SW 1271 (cell line): ENCODE results near the gene CYTH1.
"Not testable (repeated sequence)": the region's sequence is repeated elsewhere in the genome, so short reads cannot be mapped to it uniquely, and the experiment has no call there.

ENCODE experiments used
- DNase-seq, 2 experiments: peaks; one replicate each; lab custom pipeline; 2025; lab: John Stamatoyannopoulos, UW

The CYTH1 gene

GRCh38 chr17:78787444-78787843 is 5.4 kb upstream of the CYTH1 start:
- no peak for DNase-seq

DNA sequence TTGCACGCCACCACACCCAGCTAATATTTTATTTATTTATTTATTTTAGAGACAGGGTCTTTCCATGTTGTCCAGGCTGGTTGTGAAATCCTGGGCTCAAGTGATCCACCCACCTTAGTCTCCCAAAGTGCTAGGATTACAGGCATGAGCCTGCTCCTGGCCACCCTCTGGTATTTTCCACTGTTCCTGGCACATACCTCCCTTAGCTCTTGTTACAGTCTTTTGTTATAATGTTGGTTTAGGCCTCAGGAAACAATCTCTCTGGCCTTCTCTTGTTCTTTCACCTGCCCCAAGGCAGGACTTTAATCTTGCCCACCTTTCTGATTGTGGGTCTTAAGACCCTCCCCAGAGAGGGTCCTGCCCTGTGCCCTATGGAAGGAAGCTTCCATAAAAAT is 3.6 kb upstream of the CYTH1 start:
- no peak for DNase-seq

GRCh38 chr17:78785011-78785662 is 3.1 kb upstream of the CYTH1 start:
- no peak for DNase-seq

GRCh38 chr17:78784352-78784751 is 2.3 kb upstream of the CYTH1 start:
- DNase-seq: no peak

DNA sequence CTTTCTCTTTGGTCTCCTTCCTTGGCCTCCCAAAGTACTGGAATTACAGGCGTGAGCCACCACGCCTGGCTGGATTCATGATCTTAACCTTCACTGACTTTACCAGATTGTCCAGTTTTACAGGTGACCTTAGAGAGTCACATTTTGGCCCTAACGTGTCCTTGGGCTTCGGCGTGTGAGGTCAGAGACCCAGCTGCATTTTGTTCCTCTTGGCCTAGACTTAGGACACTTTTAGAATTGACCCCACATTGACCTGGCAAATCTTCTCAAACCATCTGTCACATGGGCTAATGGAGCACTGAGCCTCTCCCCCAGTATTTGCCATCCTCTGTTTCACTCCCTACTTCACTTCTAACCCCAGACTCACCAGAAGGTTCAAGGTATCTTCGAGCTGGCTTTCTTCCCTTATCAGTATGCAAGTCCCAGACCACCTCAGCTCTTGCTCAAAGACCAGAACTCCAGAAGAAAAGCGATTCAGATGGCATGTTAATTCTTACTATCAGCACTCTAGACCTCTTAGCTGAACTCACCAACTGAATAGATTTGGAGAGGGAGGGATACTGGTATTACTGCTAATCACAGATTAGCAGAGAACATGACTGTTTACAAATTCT is 1.7 kb upstream of the CYTH1 start:
- no peak for DNase-seq

DNA sequence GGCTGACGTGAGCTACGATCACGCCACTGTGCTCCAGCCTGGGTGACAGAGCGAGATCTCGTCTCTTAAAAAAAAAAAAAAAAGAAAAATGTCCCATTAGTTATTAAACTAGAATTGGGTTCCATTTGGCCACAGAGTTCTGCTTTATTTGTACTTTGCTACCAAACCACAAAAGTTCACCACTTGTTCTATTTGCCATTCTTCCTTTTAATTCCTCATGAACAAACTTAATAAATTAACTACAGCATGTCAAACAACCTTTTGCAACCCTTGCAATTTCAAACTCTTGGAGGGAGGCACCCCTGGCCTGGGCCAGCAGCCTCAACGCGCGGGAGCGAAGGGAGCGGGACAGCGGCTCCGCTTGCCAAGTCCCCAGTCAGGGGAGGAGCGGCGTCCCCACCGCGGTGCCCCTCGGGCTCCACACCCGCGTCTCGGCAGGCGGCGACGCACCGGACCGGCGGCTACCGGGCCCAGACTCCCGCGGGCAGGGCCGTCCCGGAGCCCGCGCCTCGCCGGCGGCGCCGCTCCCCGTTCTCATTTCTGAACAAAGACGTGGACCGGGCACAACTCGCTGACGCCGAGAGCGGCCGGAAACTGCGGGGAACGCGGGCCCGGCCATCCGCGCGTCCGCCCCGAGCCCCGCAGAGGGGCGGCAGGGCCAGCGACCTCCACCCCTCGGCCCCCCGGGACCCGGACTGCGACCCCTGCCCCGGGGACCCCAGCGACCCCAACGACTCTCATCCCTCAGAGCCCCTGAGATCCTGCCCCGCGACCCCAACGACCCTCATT is 775 bp downstream of the CYTH1 start:
- no peak for DNase-seq

DNA sequence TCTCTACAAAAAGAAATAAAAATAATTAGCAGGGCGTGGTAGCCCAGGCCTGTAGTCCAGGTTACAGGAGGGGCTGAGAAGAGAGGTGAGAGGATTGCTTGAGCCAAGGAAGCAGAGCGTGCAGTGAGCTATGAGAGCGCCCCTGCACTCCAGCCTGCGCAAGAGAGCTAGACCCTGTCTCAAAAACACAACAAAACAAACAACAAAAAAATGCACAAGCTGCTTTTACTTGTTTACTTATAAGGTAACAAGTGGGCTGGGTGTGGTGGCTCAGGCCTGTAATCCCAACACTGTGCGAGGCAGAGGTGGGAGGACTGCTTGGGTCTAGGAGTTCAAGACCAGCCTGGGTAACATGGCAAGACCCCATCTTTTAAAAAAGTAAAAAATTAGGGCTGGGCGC is 1.7 kb downstream of the CYTH1 start:
- no peak for DNase-seq

DNA sequence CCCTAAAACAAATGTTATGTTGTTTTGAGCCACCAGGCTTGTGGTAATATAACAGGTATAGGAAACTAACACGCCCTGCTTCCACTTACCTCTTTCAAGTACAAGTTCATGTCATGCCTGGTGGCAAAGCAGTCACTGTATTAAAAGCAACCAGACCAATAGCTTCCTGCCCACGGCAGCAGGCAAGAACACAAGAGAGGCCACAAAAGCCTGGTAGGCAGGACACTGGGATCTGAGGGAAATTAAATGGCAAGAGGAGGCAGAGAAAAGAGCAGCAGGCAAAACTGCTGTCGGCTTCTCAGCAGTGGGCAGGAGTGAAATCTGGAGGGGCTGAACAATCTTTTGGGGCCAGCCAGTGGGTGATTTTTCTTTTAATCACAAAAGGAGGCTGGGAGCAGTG is 2.2 kb downstream of the CYTH1 start:
- DNase-seq: no peak

- DNase-seq: not testable (repeated sequence)
These were observed 2.8 kb downstream of the CYTH1 start for GRCh38 chr17:78779286-78779651.

- no peak for DNase-seq
These were observed 4.2 kb downstream of the CYTH1 start for GRCh38 chr17:78777881-78778280.

- DNase-seq: no peak
These were observed 7.0 kb downstream of the CYTH1 start for GRCh38 chr17:78774956-78775571.

GRCh38 chr17:78774453-78774852 is 7.6 kb downstream of the CYTH1 start:
- DNase-seq: no peak

DNA sequence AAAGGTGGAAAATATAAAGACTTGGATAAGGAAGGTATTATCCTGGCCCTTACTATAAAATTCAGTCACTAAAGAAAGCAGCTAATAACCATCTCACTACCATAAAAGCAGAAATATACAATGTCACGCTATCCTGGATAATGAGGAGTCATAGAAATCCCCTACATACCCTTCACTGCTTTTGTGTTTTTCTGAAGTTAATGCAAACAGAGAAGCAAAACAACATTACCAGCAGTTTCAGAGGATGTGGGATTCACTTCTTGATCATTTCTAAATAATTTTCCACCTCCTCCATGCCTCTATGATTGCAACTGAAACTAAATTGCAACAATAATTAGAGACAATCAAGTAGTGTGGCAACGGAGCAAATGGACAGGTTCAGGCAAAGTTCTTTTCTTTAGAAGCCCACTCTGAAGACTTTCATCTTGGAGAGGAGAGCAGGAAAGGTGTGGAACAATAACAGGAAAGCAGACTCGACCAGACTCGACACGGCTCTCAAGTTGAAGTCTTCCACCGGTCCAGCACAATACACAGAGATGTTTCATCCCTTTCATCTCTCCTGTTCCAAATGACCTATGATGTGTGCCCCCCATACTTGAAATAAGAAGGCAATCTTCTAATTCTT is 10.2 kb downstream of the CYTH1 start:
- no peak for DNase-seq

DNA sequence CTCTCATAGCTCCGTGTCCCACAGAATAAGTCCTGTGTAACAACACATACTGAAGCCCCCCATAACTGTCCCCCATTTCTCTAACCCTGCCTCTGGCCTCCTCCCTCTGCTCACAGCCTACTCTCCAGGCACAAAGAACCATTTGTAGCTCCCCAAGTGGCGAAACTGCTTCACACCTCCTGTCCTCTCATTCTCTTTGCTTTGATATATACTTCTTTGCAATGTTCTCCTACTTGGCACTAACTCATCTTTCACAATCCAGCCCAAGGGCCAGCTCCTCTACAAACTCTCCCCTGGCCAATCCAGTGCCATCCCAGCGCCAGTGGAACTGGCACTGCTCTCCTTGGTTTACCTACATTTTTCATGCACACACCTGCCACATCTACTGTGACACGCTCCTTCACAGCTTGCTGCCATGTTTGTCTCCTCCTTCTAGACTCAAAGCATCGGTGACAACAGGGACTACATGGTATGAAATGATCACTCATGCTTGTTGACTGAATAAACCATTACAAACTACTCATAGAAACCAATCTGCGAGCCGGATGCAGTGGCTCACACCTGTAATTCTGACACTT is 12.8 kb downstream of the CYTH1 start:
- DNase-seq: no peak

DNA sequence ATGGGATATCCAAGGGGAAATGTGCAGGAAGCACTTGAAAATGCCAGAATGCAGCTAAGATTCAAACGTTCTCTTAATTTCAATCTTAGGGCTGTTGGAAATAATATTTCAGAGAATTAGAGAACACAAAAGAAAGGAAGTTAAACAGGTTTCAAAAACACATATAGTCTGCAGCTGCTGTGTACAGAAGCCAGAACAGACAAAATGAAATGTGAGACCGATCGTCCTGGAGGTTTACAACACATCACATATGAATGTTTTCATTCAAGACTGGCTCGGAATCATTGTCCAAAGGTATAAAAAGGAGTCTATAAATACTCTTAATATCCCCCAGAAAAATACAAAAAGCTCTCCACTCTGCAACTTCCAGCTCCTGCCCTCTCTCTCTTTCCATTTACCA is 14.3 kb downstream of the CYTH1 start:
- DNase-seq: no peak

GRCh38 chr17:78766743-78767294 is 15.3 kb downstream of the CYTH1 start:
- no peak for DNase-seq

DNA sequence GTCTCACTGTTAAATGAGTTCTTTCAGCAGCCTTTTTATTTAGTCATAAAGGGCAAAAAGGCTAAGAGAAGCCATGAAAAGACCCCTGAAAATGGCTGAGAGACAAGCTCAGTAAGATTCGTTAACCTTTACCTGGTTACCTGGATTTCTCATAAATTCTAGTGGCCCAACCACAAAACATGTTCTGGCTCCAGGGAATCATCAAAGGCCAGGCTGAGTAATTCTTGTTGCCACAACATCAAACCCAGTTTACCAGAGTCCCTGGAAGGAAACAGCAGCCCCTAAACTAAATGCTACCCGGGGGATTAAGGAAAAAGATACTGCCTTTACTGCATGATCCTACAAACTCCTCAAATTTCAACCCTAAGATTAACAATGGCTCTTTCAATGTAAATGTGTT is 15.8 kb downstream of the CYTH1 start:
- DNase-seq: no peak

- no peak for DNase-seq
These were observed 16.3 kb downstream of the CYTH1 start for GRCh38 chr17:78765821-78766220.

- DNase-seq: no peak
These were observed 17.2 kb downstream of the CYTH1 start for GRCh38 chr17:78764871-78765270.

- no peak for DNase-seq
These were observed 18.5 kb downstream of the CYTH1 start for GRCh38 chr17:78763561-78763960.

- DNase-seq: no peak
These were observed 20.2 kb downstream of the CYTH1 start for GRCh38 chr17:78761789-78762406.
